GM18508 (cell line): ENCODE data around the gene UBE3C.
"Not testable (repeated sequence)": the region's sequence is repeated elsewhere in the genome, so short reads cannot be mapped to it uniquely, and the experiment has no call there.

Experiments
- ATAC-seq: cut with Tn5 transposase; IDR thresholded peaks from one replicate; pipeline ENCODE4 v1.9.1; 2021; ENCODE audit warnings: moderate number of reproducible peaks; ENCODE audit not compliant: insufficient read depth, unreplicated experiment

Gene UBE3C

DNA sequence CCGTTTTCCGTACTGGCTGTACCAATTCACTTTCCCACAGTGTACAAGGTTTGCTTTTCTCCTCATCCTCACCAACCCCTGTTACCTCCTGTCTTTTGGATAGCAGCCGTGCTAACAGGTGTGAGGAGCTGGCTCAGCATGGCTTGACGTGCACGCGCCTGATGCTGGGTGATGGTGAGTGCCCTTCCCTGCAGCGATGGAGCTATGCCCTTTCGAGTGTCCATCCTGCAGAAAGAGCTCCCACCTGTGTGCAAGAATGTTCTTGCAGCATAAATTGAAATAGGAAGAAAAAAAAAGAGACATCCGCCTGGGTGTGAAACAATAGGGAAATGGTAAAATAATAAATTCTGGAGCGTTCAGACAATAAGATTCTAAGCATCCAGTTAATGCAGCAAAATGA is 9.5 kb upstream of the UBE3C start:
- no peak for ATAC-seq

GRCh38 chr7:157129907-157130460 is 8.7 kb upstream of the UBE3C start:
- no peak for ATAC-seq

GRCh38 chr7:157130849-157131248 is 7.9 kb upstream of the UBE3C start:
- not testable (repeated sequence) for ATAC-seq

GRCh38 chr7:157132796-157133195 is 5.9 kb upstream of the UBE3C start:
- no peak for ATAC-seq

- no peak for ATAC-seq
Measured at GRCh38 chr7:157133304-157133703, 5.4 kb upstream of the UBE3C start.

DNA sequence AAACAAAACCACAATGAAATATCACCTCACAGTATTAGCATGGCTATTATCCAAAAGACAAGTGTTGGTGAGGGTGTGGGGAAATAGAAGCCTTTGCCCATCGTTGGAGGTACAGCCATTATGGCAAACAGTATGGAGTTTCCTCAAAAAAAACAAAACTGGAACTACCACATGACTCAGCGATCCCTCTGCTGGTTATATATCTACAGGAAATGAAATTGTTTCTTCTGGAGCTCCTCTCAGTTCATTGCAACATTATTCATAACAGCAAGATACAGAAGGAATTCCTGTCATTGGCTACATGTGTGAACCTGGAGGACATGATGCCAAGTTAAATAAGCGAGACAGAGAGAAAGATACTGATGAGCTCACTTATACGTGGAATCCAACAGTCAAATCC is 2.4 kb upstream of the UBE3C start:
- no peak for ATAC-seq

- peak; percentile 42 for ATAC-seq
Measured at GRCh38 chr7:157138101-157138423, 664 bp upstream of the UBE3C start.

DNA sequence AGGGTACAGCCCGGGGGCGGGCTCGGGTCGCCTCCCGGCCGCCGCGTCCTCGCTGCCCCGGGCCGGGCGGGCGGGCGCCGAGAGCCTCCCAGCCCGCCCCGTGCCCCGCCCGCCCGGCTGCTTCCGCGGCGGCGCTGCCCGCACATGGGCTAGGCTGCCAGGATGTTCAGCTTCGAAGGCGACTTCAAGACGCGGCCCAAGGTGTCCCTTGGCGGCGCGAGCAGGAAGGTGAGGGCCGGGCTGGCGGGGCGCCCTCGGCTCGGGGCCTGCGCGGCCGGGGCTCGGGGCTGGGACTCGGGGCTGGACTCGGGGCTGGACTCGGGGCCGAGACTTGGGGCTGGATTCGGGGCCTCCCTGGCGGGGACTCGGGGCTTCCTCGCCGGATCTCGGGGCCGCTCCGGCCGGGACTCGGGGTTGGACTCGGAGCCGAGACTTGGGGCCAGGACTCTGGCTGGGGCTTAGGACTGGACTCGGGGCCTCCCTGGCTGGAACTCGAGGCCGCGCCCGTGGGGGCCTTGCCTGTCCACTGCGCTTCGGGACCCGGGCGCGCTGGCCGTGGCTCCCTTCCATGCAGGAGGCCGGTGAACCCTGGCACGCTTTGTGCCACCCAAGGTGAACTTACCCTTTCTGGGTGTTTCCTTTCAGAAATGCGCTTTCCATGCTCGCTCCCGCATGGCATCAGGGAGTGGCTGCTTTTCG is 534 bp downstream of the UBE3C start:
- ATAC-seq: peak; percentile 28

- no peak for ATAC-seq
Measured at GRCh38 chr7:157139810-157140510, 1.2 kb downstream of the UBE3C start.

GRCh38 chr7:157140511-157140905 is 1.8 kb downstream of the UBE3C start:
- no peak for ATAC-seq

DNA sequence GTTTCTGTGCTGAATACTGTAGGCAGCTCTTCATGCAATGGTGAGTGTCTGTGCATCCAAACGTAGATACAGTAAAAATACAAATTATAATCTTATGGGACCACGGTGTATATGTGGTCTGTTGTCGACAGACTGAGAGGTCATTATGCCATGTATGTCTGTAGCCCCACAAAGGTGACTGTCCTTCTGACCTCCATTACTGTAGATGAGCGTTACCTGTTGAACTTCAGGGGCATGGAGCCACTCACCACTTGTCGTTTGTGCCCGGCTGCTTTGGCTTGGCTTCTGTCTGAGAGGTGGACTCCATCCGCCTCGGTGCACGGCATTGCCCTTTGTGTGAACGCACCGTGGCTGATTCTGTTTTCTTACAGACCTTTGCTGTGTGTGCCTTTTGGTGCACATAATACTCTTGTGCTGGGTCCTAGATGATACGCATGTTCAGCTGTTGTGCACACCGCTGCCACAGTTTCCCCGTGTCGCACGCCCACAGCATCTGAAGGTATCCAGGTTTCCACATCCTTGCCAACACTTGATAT is 2.9 kb downstream of the UBE3C start:
- no peak for ATAC-seq

- no peak for ATAC-seq
Measured at GRCh38 chr7:157143788-157144187, 5.1 kb downstream of the UBE3C start.

GRCh38 chr7:157149317-157149716 is 10.6 kb downstream of the UBE3C start:
- no peak for ATAC-seq

DNA sequence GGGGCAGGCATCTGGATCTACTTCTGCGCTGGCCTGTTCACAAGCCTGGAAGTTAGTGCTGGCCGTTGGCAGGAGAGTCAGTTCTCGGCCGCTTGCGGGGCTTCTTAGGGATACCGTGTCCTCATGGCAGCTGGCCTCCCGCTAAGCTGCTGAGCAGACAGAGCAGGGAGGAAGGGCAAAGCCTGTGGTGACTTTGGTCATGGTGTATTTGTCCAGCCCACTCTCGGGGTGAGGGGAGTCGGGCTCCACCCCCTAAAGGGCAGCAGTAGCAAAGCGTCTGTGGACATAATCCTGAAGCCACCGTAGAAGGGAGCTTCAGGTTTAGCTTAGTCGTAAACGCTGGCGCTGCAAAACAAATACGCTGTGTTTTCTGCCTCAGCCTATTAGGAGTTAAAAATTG is 12.2 kb downstream of the UBE3C start:
- no peak for ATAC-seq

DNA sequence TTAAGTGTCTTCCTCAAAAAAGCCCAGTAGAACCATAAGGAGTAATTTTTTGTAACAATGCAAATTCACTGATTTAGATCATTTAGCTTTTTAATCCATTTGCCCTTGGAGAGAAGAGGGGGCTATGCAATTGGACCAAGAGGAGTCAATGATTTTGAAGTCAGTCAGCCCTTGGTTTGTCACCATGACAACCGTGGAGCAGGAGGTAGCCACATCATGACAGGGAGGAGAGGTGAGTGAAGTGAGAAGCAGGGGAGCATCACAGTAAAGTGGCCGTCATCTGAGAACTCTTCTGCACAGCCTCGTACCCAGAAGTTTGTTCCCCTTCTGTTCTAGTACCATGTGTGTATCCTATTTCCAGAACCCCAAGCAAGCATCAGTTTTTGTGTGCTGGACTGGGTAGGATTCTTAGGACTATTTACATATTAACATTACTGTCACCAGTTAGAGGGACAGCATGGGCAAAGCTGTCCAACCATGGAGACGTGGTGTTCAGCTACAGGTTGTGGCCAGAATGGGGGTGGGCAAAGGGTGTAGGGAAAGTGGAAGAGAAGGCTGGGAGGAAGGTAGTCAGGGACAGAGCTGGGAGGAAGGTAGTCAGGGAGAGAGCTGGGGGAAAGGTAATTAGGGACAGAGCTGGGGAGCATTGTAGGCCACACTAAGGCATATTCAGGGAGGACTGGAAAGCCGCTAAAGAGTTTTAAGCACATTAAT is 13.1 kb downstream of the UBE3C start:
- no peak for ATAC-seq

DNA sequence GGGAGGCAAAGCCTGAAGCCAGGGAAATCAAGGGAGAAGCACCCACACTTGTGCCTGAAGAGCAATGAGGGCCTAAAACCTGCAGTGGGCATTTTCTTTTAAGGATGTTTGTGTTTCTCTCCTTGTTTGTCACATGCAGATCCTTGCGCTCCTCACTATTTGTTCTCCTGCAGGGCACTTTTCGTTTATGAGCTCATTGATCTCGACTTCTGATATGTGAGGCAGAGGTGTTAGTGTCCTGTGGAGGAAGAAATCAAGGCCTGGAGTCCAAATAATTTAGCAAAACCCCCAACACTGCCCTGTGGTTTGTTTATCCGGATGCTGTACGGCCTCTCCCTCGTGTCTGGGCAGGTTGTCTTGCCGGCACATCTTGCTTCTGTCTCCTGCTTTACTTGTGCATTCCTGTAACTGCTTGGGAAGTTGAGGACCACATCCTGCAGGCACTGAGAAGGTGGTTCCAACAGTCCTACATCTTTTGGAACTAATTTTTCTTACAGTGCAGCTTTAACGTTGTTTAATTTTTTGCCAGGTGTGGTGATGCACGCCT is 13.7 kb downstream of the UBE3C start:
- ATAC-seq: no peak

GRCh38 chr7:157153260-157153659 is 14.5 kb downstream of the UBE3C start:
- ATAC-seq: no peak

- no peak for ATAC-seq
Measured at GRCh38 chr7:157155959-157156358, 17.2 kb downstream of the UBE3C start.

DNA sequence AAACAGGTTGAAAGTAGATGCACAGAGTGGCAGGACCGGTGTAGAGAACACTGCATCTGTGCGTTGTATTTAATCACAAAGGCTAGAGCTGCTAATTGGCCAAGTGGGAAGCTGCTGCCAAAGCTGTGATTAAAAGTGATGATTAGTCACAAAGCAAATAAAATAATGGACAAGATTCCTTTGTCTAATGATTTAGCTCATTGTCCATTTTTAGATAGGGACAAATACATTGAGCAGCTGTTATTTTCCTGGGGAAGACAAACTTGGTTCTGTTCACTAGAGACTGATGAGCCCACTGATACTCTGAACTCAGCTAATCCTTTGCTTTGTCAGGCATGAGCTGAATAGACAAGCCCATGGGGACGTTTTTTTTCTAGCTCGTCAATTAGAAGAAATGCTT is 19.7 kb downstream of the UBE3C start:
- no peak for ATAC-seq

DNA sequence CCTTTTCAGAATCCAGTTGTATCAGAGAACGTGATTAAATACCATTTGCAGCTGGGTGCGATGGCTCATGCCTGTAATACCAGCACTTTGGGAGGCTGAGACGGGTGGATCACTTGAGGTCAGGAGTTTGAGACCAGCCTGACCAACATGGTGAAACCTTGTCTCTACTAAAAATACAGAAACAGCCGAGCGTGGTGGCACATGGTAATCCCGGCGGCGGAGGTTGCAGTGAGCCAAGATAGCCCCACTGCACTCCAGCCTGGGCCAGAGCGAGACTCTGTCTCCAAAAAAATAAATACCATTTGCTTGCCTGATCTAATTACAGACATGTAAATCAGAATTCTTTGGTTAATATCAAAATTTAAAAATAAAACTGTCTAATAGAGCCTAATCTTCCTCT is 20.8 kb downstream of the UBE3C start:
- ATAC-seq: not testable (repeated sequence)

- no peak for ATAC-seq
Measured at GRCh38 chr7:157160433-157160832, 21.7 kb downstream of the UBE3C start.
